Measurements from ENCODE around the gene ESYT3. TPM values are rescaled to one million over a fixed set of nuclear protein-coding genes. Genes with fewer than 3 reads are reported as not detected.
"Not testable (repeated sequence)": the region's sequence is repeated elsewhere in the genome, so short reads cannot be mapped to it uniquely, and the experiment has no call there.

ESYT3 gene
- total and polyA plus RNA-seq, 3 donors from 2014 or later, result 1.2 to 5.4 (median 5.2) TPM

- TF ChIP-seq POLR2A (IDR thresholded peaks at IDR 0.05) (no peak), CTCF (IDR thresholded peaks at IDR 0.05) (no peak)
- DNase-seq, result no peak
- H3K36me3 ChIP-seq (ENCODE audit: low read depth, missing control alignments), result no peaks in the 10 kb centered on the region
- WGBS, 2 donors, result 92% methylated on average over 2 of the region's 2 CpGs
- H3K4me1 ChIP-seq, result no peaks in the 10 kb centered on the region
- no peaks in the 10 kb centered on the region for H3K27me3 ChIP-seq
- H3K4me3 ChIP-seq, result no peak overlapping the region
- no peak overlapping the region for H3K27ac ChIP-seq
- H3K9me3 ChIP-seq, result no peaks in the 10 kb centered on the region
- intact Hi-C loops (cut with DNase I; ENCODE audit: low total_unique reads), result no loop called here
Measured at GRCh38 chr3:138509586-138509985, 75.2 kb downstream of the ESYT3 start.

- DNase-seq, result no peak
- Histone ChIP-seq H3K4me3 (no peak overlapping the region), H3K36me3 (ENCODE audit: low read depth, missing control alignments) (no peaks in the 10 kb centered on the region), H3K9me3 (no peaks in the 10 kb centered on the region), H3K4me1 (no peaks in the 10 kb centered on the region), H3K27me3 (no peaks in the 10 kb centered on the region), H3K27ac (no peak overlapping the region)
- TF ChIP-seq CTCF (IDR thresholded peaks at IDR 0.05), result no peak
- no peak for TF ChIP-seq POLR2A (IDR thresholded peaks at IDR 0.05)
- intact Hi-C loops (cut with DNase I; ENCODE audit: low total_unique reads), result no loop called here
Measured at GRCh38 chr3:138511945-138512344, 77.5 kb downstream of the ESYT3 start.

GRCh38 chr3:138513090-138513843 is 78.9 kb downstream of the ESYT3 start:
- WGBS, 2 donors, result 55 to 56% methylated on average over 2 of the region's 2 CpGs
- intact Hi-C loops (cut with DNase I; ENCODE audit: low total_unique reads), result no loop called here
- H3K9me3 ChIP-seq, result no peaks in the 10 kb centered on the region

GRCh38 chr3:138521445-138521844 is 87.0 kb downstream of the ESYT3 start:
- H3K36me3 ChIP-seq (ENCODE audit: low read depth, missing control alignments); DNase-seq; H3K9me3 ChIP-seq; intact Hi-C loops (cut with DNase I; ENCODE audit: low total_unique reads); H3K4me3 ChIP-seq; H3K4me1 ChIP-seq; H3K27me3 ChIP-seq; H3K27ac ChIP-seq: not testable (repeated sequence)
- WGBS, 2 donors, result 97 to 99% methylated on average over 11 to 22 of the region's 23 CpGs

More at GRCh38 chr3:138513090-138513843, 78.9 kb downstream of the ESYT3 start:
- no peak overlapping the region for H3K27ac ChIP-seq
- H3K36me3 ChIP-seq (ENCODE audit: low read depth, missing control alignments), result no peaks in the 10 kb centered on the region
- H3K4me3 ChIP-seq, result no peak overlapping the region
- H3K4me1 ChIP-seq, result no peaks in the 10 kb centered on the region
- no peak for DNase-seq
- no peak for TF ChIP-seq POLR2A (IDR thresholded peaks at IDR 0.05)
- no peak for TF ChIP-seq CTCF (IDR thresholded peaks at IDR 0.05)
- H3K27me3 ChIP-seq, result no peaks in the 10 kb centered on the region

Other genes with a start within 250 kb of the ESYT3 start
- 10 to 100 TPM; 53.4 to 57.2 TPM for gene ARMC8, start 247.3 kb upstream of the ESYT3 start, total RNA-seq
- gene ARMC8, start 247.3 kb upstream of the ESYT3 start, polyA plus RNA-seq (ENCODE audit: insufficient read depth, low read depth, low replicate concordance), result 39.5 TPM
- gene NME9, start 104.8 kb upstream of the ESYT3 start, total RNA-seq, result 1 to 10 TPM; 3.2 to 8.0 TPM
- gene NME9, start 104.8 kb upstream of the ESYT3 start, polyA plus RNA-seq (ENCODE audit: insufficient read depth, low read depth, low replicate concordance), result 11.5 TPM
- gene MRAS, start 86.0 kb upstream of the ESYT3 start, total RNA-seq, result 10 to 100 TPM; 21.7 to 35.7 TPM
- 27.6 TPM for gene MRAS, start 86.0 kb upstream of the ESYT3 start, polyA plus RNA-seq (ENCODE audit: insufficient read depth, low read depth, low replicate concordance)
- gene CEP70, start 159.6 kb downstream of the ESYT3 start, total RNA-seq, result 10 to 100 TPM; 37.4 to 61.4 TPM
- gene CEP70, start 159.6 kb downstream of the ESYT3 start, polyA plus RNA-seq (ENCODE audit: insufficient read depth, low read depth, low replicate concordance), result 66.6 TPM
- gene FAIM, start 174.2 kb downstream of the ESYT3 start, total RNA-seq, result 10 to 100 TPM in 1 of 2 donors, 1 to 10 TPM in 1; 7.0 to 10.8 TPM
- gene FAIM, start 174.2 kb downstream of the ESYT3 start, polyA plus RNA-seq (ENCODE audit: insufficient read depth, low read depth, low replicate concordance), result 15.3 TPM